Smooth muscle cell (in vitro differentiated cells): ENCODE results near the gene TRABD2B. TPM values are rescaled to one million over a fixed set of nuclear protein-coding genes. Genes with fewer than 3 reads are reported as not detected.

Experiments used
- DNase-seq: peaks from one replicate; lab custom pipeline; 2025; ENCODE audit not compliant: unreplicated experiment; lab: John Stamatoyannopoulos, UW
- H2AFZ ChIP-seq: fragments of 200-600 bp; sonication (generic); 2 replicates; pipeline ENCODE4 v1.6.0; 2016; ENCODE audit warnings: antibody characterized with exemption, low read depth, mild to moderate bottlenecking
- H3F3A ChIP-seq: fragments of 200-600 bp; sonication (generic); 2 replicates; pipeline ENCODE4 v1.6.0; 2017; ENCODE audit warnings: antibody characterized with exemption, low read depth
- H3K27ac ChIP-seq: fragments of 200-600 bp; sonication (generic); 2 replicates; pipeline ENCODE4 v1.5.1; 2016; ENCODE audit warnings: low read depth, mild to moderate bottlenecking
- H3K27me3 ChIP-seq: fragments of 200-600 bp; sonication (generic); 2 replicates; pipeline ENCODE4 v1.6.1; 2016; ENCODE audit warnings: low read depth, mild to moderate bottlenecking
- H3K36me3 ChIP-seq: fragments of 200-600 bp; sonication (generic); 2 replicates; pipeline ENCODE4 v1.5.1; 2016; ENCODE audit warnings: low read depth
- H3K4me1 ChIP-seq: fragments of 200-600 bp; sonication (generic); 2 replicates; pipeline ENCODE4 v1.5.1; 2016; ENCODE audit warnings: low read depth
- H3K4me2 ChIP-seq: fragments of 200-600 bp; sonication (generic); 2 replicates; pipeline ENCODE4 v1.6.0; 2016; ENCODE audit warnings: mild to moderate bottlenecking
- H3K4me3 ChIP-seq: fragments of 200-600 bp; sonication (generic); 2 replicates; pipeline ENCODE4 v1.5.1; 2016; ENCODE audit warnings: mild to moderate bottlenecking
- H3K79me2 ChIP-seq: fragments of 200-600 bp; sonication (generic); 2 replicates; pipeline ENCODE4 v1.6.0; 2016; ENCODE audit warnings: low read depth, mild to moderate bottlenecking
- H3K9ac ChIP-seq: fragments of 200-600 bp; sonication (generic); 2 replicates; pipeline ENCODE4 v1.6.0; 2016; ENCODE audit warnings: low read depth
- H3K9me3 ChIP-seq: fragments of 200-600 bp; sonication (generic); replicated peaks from 2 replicates; pipeline ENCODE4 v1.5.1; 2016; ENCODE audit warnings: low read depth
- H4K20me1 ChIP-seq: fragments of 200-600 bp; sonication (generic); 2 replicates; pipeline ENCODE4 v1.6.0; 2016; ENCODE audit warnings: low read depth
- WGBS: methylation state at CpG from one replicate; pipeline ENCODE4 v1.1.7; 2016; ENCODE audit warnings: low lambda C conversion rate; 5-methylcytosine and 5-hydroxymethylcytosine counted together
- polyA plus RNA-seq: library from polyadenylated mRNA; unstranded; fragments of >200 nt; fragmentation: Nextera tagmentation; extraction: Ambion mirVana; gene quantifications from 2 replicates; pipeline ENCODE4 v1.2.1, GENCODE V29; 2016
- total RNA-seq: library from RNA; depleted of rRNA; stranded (reverse); fragments of >200 nt; gene quantifications from 2 replicates; pipeline ENCODE4 v1.2.3, GENCODE V29; 2014
- TF ChIP-seq, protein P1 (sequence below): fragments of 200-600 bp; sonication (generic); IDR thresholded peaks from 2 replicates; pipeline ENCODE4 v1.5.1; 2017; ENCODE audit warnings: borderline replicate concordance, mild to moderate bottlenecking, antibody characterized with exemption; ENCODE audit not compliant: insufficient read depth, poor library complexity, severe bottlenecking

TRABD2B gene
- total and polyA plus RNA-seq, 2 experiments from 2014 or later: 0.94 to 4.9 TPM

DNA sequence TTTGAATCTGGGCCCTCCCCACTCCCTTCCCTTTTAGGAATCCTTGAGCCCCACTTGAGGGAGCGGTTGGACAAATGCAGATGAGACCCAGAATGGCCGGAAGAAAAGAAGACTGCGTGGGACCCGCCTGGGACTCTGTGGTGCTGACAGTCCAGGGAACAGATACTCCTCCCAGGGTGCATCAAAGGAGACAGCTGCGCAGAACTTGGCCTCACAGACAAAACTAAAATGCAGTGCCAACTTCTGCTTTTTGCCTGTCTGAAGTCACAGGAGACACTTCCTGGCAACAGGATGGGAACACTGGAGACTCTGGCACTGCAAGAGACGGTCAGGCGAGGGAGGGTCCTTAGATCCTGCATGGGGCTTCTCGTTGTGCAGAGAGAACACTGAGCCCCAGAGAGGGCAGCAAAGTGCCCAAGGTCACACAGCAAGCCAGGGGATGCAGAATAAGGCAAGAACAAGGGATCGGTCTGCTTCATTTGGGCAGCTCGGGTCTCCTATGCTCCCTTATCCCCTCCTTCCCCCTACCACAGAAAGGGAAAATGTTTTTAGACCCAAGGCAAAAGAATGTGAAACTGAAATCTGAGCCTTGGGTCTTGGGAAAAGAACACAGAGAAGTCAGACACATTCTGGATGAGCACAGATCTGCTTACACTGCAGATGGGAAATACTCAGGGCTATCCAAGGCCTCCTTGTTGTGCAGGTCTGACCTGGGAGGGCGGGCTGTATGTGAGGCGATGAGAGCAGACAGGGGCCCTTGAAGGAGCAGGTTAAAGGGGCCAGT lies 182.4 kb downstream of the TRABD2B start:
- TF ChIP-seq, protein P1, sequence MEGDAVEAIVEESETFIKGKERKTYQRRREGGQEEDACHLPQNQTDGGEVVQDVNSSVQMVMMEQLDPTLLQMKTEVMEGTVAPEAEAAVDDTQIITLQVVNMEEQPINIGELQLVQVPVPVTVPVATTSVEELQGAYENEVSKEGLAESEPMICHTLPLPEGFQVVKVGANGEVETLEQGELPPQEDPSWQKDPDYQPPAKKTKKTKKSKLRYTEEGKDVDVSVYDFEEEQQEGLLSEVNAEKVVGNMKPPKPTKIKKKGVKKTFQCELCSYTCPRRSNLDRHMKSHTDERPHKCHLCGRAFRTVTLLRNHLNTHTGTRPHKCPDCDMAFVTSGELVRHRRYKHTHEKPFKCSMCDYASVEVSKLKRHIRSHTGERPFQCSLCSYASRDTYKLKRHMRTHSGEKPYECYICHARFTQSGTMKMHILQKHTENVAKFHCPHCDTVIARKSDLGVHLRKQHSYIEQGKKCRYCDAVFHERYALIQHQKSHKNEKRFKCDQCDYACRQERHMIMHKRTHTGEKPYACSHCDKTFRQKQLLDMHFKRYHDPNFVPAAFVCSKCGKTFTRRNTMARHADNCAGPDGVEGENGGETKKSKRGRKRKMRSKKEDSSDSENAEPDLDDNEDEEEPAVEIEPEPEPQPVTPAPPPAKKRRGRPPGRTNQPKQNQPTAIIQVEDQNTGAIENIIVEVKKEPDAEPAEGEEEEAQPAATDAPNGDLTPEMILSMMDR: no peak
- Histone ChIP-seq H3K4me3 (no peak overlapping the region), H3F3A (no peaks in the 10 kb centered on the region), H3K4me1 (no peaks in the 10 kb centered on the region), H4K20me1 (peaks cover 49% of the 10 kb centered on the region), H3K27ac (no peak overlapping the region), H3K4me2 (no peak overlapping the region), H3K9me3 (no peaks in the 10 kb centered on the region), H3K36me3 (no peaks in the 10 kb centered on the region), H3K79me2 (no peaks in the 10 kb centered on the region), H3K27me3 (no peaks in the 10 kb centered on the region), H2AFZ (no peak overlapping the region), H3K9ac (no peak overlapping the region)
- no peak for DNase-seq
- WGBS: 90% methylated on average over 12 of the region's 12 CpGs

DNA sequence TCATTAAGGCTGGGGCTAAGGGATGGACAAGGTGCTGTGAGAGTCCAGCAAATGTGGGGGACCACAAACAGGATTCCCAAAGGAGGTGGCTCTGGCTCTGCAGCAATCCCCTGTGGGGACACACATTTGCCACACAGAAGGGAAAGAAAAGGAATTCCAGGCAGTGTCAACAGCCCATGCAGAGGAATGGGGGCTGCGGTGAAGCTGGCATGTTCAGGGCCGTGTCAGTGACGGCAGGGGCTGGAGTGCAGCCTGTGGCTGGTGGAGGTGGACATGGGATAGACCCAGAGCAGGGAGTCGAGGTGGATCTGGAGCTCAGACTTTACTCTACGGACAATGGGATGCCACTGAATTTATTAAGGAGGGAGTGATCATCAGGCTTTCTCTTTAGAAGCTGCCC lies 183.2 kb downstream of the TRABD2B start:
- H3K4me2 ChIP-seq: no peak overlapping the region
- 85% methylated on average over 5 of the region's 5 CpGs for WGBS
- no peak overlapping the region for H3K27ac ChIP-seq
- no peak overlapping the region for H2AFZ ChIP-seq
- TF ChIP-seq, protein P1: no peak
- no peaks in the 10 kb centered on the region for H3K27me3 ChIP-seq
- no peak overlapping the region for H3K4me3 ChIP-seq
- no peaks in the 10 kb centered on the region for H3K79me2 ChIP-seq
- DNase-seq: no peak
- H4K20me1 ChIP-seq: peaks cover 48% of the 10 kb centered on the region
- H3K4me1 ChIP-seq: no peaks in the 10 kb centered on the region
- no peaks in the 10 kb centered on the region for H3K36me3 ChIP-seq
- no peaks in the 10 kb centered on the region for H3F3A ChIP-seq
- no peak overlapping the region for H3K9ac ChIP-seq
- H3K9me3 ChIP-seq: no peaks in the 10 kb centered on the region

DNA sequence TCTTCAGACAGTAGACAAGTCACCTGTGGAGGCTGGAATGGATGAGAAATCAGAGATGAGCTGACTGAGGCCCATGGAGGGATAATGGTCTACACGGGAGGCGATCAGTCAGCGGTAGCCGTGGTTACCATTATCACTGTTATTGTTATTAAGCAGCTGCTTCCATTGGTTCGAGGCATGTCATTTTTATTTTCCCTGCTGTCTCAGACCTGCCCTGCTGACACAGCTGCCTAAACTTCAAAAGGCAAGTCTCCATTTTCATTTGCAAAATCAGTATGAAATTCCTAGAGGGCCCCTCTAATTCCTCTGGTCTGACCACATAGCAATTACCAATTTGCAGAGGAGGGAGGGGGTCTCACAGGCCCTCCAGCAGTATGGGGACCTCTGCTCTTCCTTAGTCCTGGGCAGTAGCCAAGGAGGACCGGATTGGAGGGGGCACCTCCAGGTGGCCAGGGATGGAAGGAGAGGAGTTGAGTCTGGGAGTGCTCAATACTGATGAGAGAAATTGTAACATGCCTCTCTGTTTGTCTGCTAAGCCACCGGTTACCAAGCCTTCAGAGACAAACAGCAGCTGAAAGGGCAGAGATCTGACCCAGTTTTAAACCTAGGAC lies 184.2 kb downstream of the TRABD2B start:
- no peak overlapping the region for H2AFZ ChIP-seq
- no peak overlapping the region for H3K4me3 ChIP-seq
- H3K27ac ChIP-seq: no peak overlapping the region
- 79% methylated on average over 7 of the region's 7 CpGs for WGBS
- DNase-seq: no peak
- no peaks in the 10 kb centered on the region for H3F3A ChIP-seq
- peaks cover 46% of the 10 kb centered on the region for H4K20me1 ChIP-seq
- no peak overlapping the region for H3K9ac ChIP-seq
- no peaks in the 10 kb centered on the region for H3K79me2 ChIP-seq
- H3K36me3 ChIP-seq: no peaks in the 10 kb centered on the region
- TF ChIP-seq, protein P1: no peak
- no peaks in the 10 kb centered on the region for H3K9me3 ChIP-seq
- no peak overlapping the region for H3K4me2 ChIP-seq
- no peaks in the 10 kb centered on the region for H3K4me1 ChIP-seq
- no peaks in the 10 kb centered on the region for H3K27me3 ChIP-seq
